ENCODE results near the gene FAM227B.
"Not testable (repeated sequence)": the region's sequence is repeated elsewhere in the genome, so short reads cannot be mapped to it uniquely, and the experiment has no call there.

FAM227B gene, protein sequence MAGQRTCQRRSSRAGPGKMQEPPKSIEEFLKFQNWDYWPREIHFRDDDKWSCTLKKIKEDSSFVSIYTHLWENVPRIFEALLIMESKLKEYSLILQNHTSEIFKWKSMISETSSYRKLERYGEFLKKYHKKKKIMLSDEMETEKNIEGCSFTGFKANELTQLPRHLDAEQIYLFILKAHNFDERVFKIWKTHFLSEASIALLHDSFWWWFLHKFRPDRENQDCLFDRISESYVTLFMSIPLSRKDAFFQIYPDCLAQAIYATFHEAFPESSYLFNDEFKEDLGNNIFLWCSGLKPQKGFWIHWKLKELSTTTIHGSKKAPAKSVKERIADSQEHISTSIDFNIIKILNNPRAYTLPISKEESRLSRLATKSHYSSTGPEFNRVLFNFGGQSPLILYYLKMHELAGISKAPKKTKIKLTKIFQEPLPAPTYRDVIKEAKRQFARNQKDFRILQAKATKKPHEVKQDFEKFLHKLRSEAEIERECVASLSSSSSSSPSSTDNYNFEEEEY
- total RNA-seq: 6.2 reads per million, percentile 23 among the genes with 10 or more reads in this experiment

DNA sequence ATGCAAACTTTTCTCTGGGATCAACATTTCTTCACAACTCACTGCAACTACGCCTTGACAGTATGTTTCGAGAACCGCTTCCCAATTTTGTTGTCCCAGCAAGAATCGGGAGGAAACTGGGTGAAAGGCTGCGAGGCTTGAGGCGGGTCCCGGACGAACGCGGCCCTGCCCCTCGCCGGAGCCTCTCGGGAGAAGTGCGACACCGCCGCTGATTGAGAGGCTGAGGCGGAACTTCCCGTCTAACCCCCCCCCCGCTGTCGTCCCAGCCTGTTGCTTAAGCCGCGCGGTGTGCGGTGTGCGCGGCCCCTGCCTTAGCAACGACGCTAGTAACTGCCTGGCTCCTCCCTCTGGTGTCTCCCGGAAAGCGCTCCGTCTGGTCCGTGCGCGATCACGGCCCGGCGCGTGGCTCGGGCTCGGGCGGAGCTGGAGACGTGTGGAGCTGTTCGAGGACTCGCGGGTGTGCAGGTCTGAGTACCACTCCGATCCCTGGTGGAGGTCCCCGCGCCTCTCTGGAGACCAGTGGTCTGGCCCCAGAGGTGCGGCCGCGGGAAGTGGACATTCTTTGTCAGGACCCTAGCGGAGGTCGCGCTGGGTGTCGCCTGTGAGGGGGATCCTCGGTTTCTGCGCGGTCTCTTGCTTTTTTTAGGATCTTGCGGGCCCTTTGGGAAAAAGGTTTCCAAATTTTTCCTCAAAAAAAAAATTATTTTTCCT is at the start of gene FAM227B, which contains the start of gene DTWD1:
Gene FAM227B (minus strand): TSS at position 161 of the 711 bp plus-strand sequence. CDS start 5,647 bp downstream, outside the sequence.
Gene DTWD1 (plus strand): TSS at position 391 of the 711 bp plus-strand sequence. CDS start 4,120 bp downstream, outside the sequence.
- peak; percentile 90 for DNase-seq

DNA sequence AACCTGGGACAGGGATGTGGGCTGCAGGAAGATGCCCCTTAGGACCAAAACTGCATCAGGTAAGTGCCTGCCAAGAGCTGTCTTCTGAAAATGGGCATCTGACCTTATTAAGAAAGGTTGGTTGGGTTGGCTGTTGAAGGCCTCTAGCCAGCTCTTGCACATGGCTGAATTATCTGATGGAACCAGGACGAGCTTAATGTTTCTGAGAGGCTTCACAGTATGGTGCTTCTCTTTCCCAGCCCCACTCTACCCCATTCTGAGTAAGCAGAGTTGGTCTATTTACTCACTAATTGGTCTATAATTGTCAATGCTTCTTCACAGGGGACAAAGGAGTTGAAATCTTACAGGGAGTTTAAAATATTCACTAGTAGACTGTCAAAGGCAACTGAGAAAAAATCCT is 48.7 kb upstream of the FAM227B start:
- no peak for DNase-seq

GRCh38 chr15:49666486-49666885 is 45.9 kb upstream of the FAM227B start:
- not testable (repeated sequence) for DNase-seq

GRCh38 chr15:49664716-49665115 is 44.1 kb upstream of the FAM227B start:
- no peak for DNase-seq

DNA sequence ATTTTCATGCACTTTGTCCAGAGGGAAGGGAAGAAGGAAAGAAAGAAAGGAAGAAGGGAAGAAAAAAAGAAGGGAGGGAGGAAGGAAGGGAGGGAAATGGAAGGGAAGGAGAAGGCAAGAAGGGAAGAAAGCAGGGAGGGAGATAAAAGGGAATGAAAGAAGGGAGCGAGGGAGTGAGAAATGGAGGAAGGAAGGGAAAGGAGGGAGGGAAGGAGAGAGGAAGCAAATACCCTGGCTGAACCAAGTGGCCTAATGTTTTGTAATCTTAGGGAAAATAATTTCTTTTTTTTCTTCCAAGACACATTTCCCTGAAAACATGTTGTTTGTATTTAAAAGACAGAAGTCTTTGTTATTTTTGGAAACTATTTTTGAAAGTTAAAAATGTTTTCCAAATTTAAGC is 36.1 kb upstream of the FAM227B start:
- no peak for DNase-seq

- no peak for DNase-seq
These were observed 32.3 kb upstream of the FAM227B start for GRCh38 chr15:49652922-49653321.

GRCh38 chr15:49650676-49651075 is 30.1 kb upstream of the FAM227B start:
- DNase-seq: no peak

DNA sequence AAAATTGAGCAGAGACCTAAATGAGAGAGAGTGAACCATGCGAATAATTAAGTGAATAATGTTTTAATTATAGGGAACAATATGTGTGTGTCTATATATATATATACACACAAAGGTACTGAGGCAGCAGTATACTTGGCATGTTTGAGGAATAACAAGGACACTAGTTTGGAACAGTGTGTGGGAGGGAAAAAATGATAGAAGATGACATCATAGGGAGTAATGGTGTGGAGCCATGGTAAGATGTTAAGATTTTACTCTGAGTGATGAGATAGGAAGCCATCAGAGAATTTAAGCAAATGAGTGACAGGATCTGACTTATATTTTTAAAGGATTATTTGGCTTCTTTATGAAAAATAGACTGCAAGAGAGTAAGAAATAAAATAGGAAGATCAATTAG is 29.4 kb upstream of the FAM227B start:
- DNase-seq: no peak

DNA sequence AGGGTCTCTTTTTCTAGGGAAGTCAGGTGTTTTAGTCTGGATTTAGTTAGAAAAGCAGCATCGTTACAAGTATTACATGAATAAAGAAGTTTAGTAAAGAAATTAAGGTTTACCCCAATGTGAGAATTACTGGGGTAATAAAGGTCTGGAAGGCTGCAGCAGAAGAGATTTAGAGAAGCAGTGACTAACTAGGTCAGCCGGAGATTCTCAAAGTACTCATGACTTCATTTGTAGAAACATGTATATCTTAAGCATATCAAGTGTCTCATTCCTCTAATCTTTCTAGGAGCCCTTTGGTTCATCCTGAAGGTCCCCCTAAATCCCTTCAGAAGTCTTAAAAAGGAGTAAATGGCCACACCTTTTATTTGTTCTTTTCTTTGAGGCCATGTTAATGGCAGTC is 26.3 kb upstream of the FAM227B start:
- no peak for DNase-seq

DNA sequence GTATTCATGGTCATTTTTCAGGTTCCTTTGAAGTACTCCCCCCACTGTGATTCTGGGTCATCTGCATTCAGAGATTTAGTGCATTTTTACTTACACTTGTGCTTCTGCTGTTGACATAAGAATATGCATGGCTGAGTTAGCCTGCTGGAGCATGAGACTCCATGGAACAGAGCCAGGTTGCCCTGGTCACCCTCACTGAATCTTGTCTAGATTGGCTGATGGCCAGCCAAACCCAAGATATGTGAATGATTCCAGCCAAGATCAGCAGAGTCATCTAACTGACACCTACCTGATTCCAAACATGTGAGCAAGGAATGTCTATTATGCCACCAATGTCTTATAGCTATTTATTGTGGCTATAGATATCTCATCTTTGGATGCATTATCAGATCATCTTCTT is 25.3 kb upstream of the FAM227B start:
- DNase-seq: no peak

GRCh38 chr15:49645277-49645676 is 24.7 kb upstream of the FAM227B start:
- DNase-seq: no peak

DNA sequence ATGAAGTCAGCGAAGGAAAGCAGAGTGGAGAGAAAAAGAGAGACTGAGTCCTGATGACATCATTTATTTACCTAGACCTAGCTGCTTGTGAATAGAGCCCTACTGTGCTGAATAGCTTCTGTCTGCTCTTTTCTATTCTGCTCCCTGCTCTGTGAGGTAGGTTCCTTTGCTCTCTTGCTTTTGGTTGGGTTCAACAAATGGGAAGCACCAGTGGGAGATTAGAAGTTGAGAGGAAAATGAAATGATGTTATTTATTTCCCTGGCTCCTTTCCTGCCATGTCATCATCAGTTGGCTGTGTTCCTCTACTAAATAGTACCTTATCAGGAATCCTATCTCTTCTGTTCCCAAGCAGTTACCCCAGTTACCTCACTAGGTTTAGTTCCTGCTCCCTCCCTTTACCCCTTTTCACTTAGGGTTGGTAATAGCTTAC is 23.8 kb upstream of the FAM227B start:
- no peak for DNase-seq

DNA sequence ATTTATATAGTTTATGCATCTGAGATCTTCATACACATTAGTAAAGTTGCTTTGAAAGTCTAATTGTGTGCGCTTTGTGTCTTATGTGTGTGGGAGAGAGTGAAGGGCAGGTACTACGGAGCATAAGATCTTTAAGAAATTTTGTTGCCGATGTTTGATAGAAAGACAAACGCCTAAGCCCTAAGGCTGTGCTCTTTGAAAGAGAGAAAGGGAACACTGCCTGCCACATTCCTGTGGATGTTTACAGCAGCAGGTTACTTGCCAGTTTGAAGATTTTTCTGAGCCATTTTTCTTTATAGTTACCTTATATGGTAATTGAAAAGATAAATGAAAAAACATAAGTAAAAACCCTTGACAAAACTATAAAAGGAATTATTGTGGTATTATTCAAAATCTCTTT is 17.2 kb upstream of the FAM227B start:
- DNase-seq: no peak

DNA sequence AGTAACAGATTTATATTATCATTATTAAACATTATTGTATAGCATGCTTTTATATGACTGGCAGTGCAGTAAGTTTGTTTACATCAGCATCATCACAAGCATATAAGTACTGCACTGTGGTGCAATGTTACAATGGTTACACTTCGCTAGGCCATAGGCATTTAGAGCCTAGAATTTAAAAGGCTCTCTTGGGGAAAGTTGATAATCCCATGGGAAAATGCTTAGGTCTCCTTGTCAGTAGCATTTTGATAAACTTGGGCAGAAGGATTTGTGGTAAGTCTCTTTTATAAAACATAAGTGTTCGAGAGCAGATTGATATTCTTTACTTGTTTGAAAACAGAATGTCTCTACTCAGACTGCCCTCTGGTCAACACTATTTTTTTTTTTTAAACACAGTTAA is 7.8 kb upstream of the FAM227B start:
- no peak for DNase-seq

GRCh38 chr15:49627407-49627877 is 6.8 kb upstream of the FAM227B start:
- no peak for DNase-seq

GRCh38 chr15:49625460-49626036 is 4.9 kb upstream of the FAM227B start:
- no peak for DNase-seq

DNA sequence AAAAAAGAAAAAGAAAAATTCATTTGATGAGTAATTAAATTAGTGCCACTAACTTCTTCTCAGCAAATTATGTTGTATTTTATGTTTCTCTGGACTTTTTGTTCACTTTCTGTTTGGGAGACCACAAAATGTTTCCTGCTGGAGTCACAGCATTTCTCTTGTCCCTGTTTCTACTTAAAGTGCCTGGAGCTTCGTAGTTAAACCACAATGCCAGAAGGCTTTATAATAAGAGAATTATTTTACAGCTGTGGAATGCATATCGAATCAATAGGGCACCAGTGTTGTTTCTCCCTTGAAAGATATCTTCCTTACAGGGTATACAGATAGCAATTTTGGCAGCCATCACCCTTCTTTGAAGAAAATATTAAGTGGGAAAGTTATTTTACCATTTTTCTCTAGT is 3.4 kb upstream of the FAM227B start:
- DNase-seq: no peak

GRCh38 chr15:49622561-49622960 is 1.9 kb upstream of the FAM227B start:
- DNase-seq: no peak

DNA sequence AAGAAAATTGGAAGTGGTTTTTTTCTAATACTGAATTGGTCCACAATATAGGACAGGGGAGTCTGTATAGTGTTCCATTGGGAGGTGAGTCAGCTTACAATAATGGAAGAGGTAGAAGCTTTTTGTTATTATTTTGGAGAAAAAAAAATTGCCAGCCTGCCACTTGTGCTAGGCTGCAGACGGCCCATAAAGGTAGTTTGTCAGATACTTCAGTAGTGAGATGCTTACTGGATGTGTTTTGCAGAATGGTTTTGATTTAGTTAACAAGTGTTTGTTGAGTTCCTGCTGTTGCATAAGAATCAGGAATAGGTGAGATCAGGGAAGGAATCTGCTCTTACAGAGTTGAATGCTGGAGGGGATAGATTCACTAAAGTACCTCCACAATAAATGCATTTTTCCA is 1.3 kb upstream of the FAM227B start:
- DNase-seq: no peak

- no peak for DNase-seq
These were observed 788 bp upstream of the FAM227B start for GRCh38 chr15:49621401-49621811.

DNA sequence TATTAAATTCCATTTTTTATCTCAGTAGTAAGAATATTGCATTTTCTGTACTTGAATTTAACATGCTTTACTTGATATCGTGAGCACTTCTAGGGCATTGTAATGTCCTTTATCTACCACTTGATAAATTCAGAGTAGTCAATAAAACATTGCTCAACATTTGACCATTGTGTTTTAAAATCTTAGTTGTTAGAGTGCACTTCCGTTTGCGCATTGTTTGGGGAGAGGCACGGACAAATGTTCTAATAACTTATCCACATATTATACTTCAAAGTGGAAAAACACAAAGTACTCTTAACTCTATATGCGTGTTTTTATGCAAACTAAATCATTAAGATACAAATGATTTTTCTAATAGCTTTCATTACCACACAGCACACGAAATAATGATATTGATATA is 419 bp downstream of the FAM227B start:
- no peak for DNase-seq

GRCh38 chr15:49619226-49619625 is 1.4 kb downstream of the FAM227B start:
- DNase-seq: no peak

- DNase-seq: not testable (repeated sequence)
These were observed 8.4 kb downstream of the FAM227B start for GRCh38 chr15:49612240-49612639.
